Stimulated activated CD8-positive, alpha-beta memory T cell treated with anti-CD3 and anti-CD28 coated beads, Interleukin-15, amount 100 ng/mL, for 24 hours (primary cell): Measurements from ENCODE around the gene DEGS1.
"Not testable (repeated sequence)": the region's sequence is repeated elsewhere in the genome, so short reads cannot be mapped to it uniquely, and the experiment has no call there.

Experiments
- DNase-seq: peaks from one replicate; pipeline ENCODE4 v3.0.0-alpha.2; 2020; ENCODE audit warnings: low read depth

The DEGS1 gene

DNA sequence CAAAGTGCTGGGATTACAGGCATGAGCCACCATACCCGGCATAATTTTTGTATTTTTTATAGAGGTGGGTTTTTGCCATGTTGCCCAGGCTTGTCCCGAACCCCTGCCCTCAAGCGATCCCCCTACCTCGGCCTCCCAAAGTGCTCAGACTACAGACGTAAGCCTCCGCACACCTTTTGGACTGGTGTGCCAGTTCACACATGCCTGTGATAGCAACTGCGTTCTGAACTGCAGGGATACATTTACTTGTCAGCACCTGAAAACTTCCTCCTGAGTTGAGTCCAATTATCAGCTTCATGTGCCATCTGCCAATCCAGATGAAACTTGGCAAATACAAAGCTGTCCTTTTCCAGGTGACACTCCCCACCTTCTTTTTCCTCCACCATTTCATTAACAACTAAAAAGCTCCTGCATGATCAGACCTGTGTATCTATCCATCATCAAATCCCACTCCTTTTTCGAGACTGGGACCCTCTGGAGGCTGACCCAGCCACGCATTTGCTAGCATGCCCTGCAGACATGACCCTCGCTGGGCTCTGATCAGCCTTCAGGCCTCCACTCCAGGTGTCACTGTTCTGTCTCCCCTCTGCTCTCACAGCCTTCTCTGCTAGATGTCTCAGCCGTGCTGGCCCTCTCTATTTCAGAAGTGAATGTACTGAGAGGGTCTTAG, 2.1 kb upstream of the DEGS1 start:
- DNase-seq: no peak

DNA sequence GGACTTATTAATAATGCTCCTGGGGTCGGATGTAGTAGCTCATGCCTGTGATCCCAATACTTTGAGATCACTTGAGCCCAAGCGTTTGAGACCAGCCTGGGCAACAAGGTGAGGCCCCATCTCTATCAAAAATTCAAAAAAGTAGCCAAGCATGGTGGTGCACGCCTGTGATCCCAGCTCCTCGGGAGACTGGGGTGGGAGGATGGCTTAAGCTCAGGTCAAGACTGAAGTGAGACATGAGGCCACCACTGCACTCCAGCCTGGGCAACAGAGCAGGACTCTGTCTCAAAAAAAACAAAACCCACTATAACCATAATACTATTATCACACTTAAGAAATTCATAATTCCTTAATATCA, 1.6 kb upstream of the DEGS1 start:
- DNase-seq: no peak

DNA sequence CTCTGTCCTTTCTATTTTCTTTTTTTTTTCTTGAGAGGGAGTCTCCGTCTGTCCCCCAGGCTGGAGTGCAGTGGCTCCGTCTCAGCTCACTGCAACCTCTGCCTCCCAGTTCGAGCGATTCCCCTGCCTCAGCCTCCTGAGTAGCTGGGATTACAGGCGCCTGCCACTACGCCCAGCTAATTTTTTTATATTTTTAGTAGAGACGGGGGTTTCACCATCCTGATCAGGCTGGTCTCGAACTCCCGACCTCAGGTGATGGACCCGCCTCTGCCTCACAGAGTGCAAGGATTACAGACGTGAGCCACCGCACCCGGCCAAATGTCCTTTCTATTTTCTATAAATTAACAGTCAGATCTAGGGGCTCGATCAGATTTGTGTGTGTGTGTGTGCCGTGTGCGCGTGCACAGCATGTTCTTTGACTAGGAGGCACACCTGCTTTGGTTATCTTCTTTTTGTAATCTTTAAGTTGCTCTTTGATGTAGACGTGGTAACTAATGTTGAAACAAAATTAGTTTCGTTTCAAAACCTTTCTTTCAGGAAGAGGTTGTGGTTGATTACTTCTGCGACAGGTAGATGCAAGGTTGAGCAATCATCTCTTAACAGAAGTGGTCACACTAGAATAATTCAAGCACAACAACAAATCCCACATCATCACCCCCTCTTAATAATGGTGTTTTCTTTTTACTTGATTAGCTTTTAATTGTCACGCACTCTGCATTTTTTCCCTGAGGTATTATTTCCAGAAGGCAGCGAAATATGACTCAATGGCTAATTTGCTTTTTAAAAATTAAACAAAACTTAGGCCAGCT, 779 bp upstream of the DEGS1 start:
- no peak for DNase-seq

DNA sequence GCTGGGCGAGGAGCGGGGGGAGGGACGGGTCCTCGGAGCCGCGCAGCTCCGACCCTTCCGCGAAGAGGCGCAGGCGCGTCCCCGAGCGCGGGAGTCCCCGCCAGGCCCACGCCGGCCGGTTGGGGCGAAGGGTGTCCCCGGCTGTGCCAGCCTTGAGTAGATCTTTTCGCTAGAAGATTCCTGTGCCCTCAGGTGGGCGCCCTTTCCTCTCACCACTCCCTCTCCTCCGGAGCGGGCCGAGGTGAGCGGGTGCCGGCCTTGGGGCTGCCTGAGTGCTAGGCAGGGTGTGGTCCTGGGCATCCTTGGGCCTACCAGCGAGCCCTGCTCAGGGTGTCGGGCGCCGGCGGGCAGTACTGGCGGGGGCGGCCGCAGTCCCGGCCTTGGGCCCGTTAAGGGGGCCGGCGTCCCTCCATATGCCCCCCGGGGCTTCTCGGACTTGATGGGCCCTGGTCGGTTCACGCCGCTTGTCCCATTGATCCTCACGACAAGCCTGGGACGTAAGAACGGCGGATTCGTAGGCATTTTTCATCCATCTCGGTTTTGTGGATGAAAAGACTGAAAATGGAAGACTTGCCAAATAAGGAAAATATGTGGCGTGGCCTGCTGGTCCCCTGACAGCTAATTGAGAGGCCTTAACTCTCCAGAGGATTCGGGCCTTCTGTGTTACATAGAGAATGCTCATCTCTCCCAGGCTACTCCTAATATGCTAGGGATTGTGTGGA, 712 bp downstream of the DEGS1 start:
- peak; percentile 38 for DNase-seq

DNA sequence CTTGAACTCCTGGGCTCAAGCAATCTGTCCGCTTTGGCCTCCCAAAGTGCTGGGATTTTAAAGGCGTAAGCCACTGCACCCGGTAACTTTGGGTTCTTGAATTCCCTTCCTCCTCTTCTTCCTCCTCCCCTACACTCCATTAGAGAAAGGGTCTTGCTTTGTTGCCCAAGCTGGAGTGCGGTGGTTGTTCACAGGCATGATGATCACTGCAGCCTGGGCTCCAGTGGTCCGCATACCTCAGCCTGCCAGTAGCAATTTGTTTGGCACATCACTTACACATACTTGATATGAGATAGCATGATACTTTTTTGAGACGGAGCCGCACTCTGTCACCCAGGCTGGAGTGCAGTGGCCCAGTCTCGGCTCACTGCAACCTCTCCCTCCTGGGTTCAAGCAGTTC, 2.2 kb downstream of the DEGS1 start:
- DNase-seq: no peak

DNA sequence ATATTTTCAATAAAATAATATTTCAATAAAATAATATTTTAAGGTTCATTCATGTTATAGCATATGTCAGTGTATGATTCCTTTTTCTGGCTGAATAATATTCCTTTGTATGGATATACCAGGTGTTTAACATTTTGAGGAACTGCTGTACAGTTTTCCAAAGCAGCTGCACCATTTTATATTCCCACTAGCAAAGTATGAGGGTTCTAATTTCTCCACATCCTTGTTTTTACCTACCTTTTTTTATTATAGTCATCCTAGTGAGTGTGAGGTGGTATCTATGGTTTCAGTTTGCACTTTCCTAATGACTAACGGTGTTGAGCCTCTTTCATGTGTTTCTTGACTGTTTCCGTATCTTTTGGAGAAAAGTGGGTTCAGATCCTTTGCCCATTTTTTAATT, 5.2 kb downstream of the DEGS1 start:
- DNase-seq: no peak

DNA sequence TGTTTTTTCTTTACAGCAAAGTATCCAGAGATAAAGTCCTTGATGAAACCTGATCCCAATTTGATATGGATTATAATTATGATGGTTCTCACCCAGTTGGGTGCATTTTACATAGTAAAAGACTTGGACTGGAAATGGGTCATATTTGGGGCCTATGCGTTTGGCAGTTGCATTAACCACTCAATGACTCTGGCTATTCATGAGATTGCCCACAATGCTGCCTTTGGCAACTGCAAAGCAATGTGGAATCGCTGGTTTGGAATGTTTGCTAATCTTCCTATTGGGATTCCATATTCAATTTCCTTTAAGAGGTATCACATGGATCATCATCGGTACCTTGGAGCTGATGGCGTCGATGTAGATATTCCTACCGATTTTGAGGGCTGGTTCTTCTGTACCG, 6.5 kb downstream of the DEGS1 start:
- DNase-seq: no peak

DNA sequence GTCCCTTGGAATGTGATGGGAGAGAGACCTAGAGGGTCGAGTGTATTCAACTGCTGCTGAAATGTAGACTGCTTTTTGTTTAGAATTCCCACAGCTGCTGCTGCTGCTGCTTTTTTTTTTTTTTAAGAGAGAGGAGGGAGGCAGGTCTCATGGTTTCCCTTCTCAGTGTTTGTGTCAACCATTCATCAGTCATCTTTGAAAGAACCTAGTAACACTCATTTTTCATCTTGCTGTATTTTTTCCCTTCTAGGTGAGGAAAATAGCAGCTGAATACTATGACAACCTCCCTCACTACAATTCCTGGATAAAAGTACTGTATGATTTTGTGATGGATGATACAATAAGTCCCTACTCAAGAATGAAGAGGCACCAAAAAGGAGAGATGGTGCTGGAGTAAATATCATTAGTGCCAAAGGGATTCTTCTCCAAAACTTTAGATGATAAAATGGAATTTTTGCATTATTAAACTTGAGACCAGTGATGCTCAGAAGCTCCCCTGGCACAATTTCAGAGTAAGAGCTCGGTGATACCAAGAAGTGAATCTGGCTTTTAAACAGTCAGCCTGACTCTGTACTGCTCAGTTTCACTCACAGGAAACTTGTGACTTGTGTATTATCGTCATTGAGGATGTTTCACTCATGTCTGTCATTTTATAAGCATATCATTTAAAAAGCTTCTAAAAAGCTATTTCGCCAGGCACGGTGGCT, 9.2 kb downstream of the DEGS1 start:
- no peak for DNase-seq

DNA sequence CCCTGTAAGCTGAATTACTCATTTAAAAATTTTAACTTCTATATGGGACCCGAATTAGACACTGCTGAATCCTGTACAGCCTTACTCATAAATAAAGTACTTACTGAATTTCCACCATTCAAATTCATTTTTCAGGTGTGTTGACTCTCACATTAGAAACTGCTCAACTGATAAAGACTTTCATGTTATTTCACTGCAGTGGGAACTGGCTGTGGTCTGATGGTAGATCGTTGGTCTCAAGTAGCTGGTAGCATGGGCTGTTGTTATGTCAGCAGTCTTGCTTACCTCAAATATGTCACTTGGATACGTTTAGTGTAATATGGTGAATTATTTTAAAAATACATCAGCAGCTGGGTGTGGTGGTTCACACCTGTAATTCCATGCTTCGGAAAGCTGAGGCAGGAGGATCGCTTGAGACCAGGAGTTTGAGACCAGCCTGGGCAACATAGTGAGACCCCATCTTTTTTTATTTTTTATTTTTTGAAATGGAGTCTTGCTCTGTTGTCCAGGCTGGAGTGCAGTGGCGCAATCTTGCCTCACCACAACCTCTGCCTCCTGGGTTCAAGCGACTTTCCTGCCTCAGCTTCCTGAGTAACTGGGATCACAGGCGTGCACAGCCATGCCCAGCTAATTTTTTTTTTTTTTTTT, 10.4 kb downstream of the DEGS1 start:
- no peak for DNase-seq

DNA sequence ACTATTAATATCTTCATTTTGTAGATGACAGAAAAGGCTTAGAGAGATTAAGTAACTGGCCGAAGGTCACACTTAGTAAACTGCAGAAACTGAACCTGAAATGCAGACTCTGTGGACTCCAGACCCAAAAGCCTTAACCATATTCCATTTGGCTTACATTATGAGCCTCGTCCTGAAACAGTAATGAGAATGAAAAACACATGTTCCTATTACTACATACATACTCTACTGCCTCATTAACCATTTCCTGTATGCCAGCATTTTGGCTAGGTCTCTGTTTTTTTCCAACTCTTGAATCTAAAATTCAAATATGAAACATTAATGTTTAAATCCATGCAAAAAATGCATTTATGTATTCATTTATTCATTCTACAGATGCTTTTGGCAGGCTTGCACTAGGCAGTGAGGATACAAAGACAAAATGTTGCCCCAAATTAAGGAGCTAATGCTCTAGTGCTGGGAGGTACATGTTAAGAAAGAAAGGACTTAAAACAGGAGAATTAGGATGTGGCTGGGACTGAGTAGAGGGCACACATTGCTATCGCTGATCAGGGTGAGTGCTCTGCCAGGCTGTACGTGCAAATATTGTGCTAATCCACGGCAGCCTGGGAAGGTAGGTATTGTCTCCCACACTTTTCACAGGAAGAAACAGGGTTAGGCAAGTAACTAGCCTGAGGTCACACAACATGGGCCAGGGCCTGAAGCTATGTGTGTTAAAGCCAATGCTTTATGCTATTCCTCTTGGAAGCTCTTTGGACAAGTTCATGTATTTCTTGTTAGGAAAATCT, 14.0 kb downstream of the DEGS1 start:
- no peak for DNase-seq

DNA sequence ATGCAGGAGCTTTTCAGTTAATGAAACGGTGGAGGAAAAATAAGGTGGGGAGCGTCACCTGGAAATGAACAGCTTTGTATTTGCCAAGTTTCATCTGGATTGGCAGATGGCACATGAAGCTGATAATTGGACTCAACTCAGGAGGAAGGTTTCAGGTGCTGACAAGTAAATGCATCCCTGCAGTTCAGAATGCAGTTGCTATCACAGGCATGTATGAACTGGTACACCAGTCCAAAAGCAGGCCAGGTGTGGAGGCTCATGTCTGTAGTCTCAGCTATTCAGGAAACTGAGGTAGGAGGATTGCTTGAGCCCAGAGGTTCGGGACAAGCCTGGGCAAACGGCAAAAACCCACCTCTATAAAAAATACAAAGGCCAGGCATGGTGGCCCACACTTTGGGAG, 15.5 kb downstream of the DEGS1 start:
- no peak for DNase-seq

DNA sequence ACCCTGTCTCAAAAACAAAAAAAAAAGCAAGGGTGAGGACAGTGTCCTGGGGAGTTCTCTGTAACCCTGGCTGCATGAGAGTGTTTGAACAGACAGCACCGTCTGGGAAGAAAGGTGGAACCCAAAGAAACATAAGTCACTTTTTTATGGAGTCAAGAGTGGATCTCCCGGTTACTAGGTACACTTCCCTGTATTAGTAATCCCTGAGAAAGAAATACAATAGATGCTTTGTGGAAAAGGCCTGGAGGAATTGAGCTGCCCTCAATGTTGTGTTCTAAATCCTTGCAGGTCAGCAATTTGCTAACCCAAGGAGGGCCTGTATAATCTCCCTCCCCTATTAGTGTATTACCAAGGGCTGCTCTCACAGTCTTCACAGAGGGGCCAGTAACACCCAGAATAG, 16.6 kb downstream of the DEGS1 start:
- DNase-seq: no peak

DNA sequence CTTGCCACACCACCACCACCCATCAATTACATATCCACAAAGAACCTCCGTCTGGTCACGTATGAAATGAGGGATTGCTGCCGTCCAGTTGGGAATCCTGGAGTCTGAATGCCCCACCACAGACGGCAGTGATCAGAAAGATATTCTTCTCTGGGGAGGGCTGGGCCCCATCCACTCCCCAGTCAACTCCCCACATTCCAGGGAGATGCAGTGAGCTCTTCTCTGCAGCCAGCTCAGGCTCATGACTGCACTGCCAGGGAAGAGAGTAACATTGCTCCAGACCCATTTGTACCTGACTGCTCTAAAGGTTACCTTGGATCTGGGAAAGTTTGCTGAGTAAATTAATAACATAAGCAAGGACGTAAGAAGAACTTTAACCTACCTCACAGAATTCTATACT, 18.3 kb downstream of the DEGS1 start:
- no peak for DNase-seq

DNA sequence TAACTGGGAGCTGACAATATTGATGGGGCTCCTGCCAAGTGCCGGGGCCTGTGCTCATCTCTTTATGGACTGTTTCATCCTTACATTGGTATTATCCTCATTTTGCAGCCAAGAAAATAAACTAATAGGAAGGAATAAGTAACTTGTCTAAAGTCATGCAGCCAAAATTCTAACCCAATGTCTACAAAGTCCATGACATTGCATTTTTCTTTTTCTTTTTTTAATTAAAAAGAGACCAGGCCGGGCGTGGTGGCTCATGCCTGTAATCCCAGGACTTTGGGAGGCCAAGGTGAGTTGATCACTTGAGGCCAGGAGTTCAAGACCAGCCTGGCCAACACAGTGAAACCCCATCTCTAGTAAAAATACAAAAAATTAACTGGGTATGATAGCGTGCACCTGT, 18.8 kb downstream of the DEGS1 start:
- no peak for DNase-seq

DNA sequence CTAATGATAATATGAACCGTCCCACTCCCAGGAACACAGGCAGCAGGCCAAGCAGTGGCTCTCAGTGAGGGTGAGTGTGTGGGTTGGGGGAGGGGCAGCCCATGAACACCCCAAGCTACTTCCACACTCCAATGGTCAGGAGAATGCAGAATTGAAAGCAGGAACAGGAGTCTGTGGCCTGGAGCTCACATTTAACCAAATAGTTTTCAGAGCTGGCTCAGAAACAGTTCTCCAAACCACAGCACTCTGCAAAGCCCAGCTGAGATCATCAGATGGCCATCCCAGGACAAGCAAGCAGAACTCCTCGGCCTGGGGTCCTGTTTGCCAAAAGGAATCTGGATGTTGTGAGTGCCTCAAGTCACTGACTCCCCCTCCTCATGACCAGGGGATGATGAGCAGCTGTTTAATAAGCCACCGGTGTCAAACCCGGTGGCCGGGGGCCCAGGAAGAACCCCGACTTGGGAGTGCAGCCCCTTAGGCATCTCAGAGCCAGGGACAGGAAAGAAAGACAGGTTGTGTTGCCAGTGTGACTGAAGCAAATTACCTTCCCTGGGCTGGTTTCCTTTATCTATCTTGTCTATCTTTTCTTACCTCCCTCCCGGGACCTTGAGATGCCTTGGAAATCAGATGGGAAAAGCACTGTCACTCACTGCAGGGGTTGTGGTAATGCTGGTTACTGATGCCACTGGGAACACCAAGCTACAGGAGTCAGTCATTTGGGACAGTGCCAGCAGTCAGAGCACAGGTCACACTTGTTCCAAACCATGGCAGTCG, 20.4 kb downstream of the DEGS1 start:
- DNase-seq: no peak

DNA sequence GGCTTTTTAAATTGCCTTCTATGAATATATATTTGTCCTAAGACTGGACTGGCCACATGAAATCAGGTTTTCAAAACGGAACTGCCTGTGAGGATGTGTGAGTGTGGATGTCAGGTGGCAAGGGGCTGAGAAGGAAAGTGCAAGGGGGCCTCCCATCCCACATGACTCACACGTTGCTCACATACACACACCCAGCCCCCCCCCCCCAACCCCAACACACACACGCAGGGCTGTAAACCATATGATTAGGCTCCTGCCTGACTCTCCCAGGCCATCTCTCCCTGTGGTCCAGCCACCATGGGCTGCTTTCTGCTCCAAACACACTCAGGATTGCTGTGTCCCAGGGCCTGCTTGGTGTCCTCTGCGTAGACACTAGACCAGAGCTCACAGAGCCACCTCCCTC, 22.4 kb downstream of the DEGS1 start:
- no peak for DNase-seq

DNA sequence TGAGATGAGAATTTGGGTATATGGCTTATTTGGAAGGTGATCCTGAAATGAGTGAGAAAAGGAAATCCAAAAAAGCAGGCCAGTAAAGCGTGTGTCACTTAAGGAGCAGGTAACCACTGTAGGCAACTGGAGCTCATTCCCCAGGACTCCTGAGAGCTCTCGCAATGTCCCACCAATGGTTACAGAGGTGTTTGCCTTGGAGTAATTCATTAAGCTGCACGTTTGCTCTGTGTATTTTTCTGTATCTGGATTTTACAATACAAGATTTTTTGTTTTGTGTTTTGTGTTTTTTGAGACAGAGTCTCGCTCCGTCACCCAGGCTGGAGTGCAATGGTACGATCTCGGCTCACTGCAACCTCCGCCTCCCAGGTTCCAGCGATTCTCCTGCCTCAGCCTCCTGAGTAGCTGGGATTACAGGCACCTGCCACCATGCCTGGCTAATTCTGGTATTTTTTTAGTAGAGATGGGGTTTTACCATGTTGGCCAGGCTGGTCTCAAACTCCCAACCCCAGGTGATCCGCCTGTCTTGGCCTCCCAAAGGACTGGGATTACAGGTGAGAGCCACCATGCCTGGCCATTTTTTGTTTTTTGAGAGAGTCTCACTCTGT, 23.0 kb downstream of the DEGS1 start:
- DNase-seq: not testable (repeated sequence)

DNA sequence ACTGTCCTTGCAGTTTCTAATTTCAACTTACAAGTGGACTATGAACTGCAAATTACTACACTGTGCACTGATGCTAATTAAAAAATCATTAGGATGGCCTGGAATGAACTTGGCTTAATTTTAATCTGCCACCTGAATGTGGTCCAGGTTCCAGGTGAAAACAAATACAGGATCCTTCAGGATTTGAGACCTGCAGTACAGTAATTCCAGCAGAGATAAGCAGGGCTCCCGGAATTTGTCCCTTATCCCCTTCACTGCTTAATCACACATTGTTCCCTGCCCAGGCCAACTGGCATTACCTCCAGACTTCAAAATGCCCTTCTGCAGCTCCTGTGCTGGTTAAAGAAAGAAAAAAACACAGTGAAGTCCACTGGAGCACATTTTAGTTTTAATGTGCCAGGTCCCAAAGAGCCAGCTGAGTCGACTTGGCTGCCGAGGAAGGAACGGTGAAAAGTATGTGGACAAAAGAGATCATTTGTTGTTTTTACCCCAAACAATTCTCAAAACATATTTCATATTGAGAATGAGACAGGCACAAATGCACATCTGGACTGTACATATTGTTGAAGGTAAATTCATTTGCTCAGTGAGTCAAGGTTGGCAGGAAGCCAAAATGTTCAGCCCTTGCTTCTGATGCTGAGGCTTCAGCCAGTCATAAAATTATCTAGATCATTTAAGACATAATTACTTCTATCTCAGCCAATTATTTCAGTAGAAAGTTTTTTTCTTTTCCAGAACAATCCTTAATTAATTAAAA, 28.3 kb downstream of the DEGS1 start:
- no peak for DNase-seq

DNA sequence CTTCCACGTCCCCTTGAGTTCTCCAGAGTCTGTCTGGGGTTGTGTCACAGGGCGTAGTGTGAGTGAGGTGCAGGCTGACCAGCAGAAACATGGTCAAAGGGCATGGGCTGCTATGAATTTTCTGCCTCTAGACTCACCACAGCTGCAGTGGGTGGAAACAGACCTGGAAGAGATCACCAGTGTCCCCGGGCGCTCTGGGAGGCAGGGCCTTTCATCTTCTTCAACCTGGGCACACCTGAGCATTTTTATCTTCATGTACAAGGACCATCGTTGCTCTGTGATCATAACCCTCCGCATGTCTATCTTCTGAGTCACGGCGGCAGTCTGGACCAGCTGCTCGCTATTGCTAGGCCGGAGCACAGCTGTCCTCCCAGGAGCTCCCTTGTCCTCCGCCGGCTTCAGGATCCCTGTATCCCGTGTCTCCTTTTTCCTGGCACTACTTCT, 29.6 kb downstream of the DEGS1 start:
- DNase-seq: no peak
